Measurements from ENCODE around the gene IFT122. TPM values are rescaled to one million over a fixed set of nuclear protein-coding genes. Genes with fewer than 3 reads are reported as not detected.

The IFT122 gene
- total RNA-seq, 2 donors from 2014 or later = 60.8 to 91.3 TPM

- no peaks in the 10 kb centered on the region for H3K4me1 ChIP-seq (replicated peaks)
- WGBS = 85% methylated on average over 18 of the region's 18 CpGs
- TF ChIP-seq CTCF (IDR thresholded peaks at IDR 0.05) (no peak), POLR2A (IDR thresholded peaks at IDR 0.05) (no peak), POLR2AphosphoS5 (IDR thresholded peaks at IDR 0.05) (no peak)
- no peak for DNase-seq (ENCODE audit: low spot score)
- no peaks in the 10 kb centered on the region for H3K36me3 ChIP-seq
- intact Hi-C loops (cut with DNase I) = no loop called here
- no peaks in the 10 kb centered on the region for H3K27me3 ChIP-seq (replicated peaks; ENCODE audit: insufficient read depth)
- H3K27ac ChIP-seq = no peak overlapping the region
- H3K4me3 ChIP-seq = no peak overlapping the region
- H3K9me3 ChIP-seq = no peaks in the 10 kb centered on the region
Measured at GRCh38 chr3:129549006-129549800, 109.2 kb downstream of the IFT122 start.

DNA sequence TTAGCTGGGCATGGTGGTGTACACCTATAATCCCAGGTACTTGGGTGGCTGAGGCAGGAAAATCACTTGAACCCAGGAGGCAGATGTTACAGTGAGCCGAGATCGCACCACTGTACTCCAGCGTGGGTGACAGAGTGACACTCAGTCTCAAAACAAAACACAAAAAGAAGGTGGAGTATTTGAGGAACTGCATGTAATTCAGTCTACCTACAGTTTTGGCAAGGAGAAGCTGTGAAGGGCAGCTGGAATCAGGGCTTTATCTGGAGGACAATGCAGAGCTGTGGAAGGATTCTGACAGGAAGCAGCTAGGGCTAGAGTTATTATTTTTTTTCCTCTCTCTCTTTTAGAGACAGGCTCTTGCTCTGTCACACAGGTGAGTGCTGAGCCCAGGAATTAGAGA lies 109.8 kb downstream of the IFT122 start:
- no peak for TF ChIP-seq POLR2A (IDR thresholded peaks at IDR 0.05)
- TF ChIP-seq POLR2AphosphoS5 (IDR thresholded peaks at IDR 0.05) = no peak
- no peak for TF ChIP-seq CTCF (IDR thresholded peaks at IDR 0.05)
- no peaks in the 10 kb centered on the region for H3K9me3 ChIP-seq
- H3K27ac ChIP-seq = no peak overlapping the region
- H3K4me3 ChIP-seq = no peak overlapping the region
- no peaks in the 10 kb centered on the region for H3K27me3 ChIP-seq (replicated peaks; ENCODE audit: insufficient read depth)
- intact Hi-C loops (cut with DNase I) = no loop called here
- no peak for DNase-seq (ENCODE audit: low spot score)
- no peaks in the 10 kb centered on the region for H3K36me3 ChIP-seq
- 81% methylated on average over 3 of the region's 3 CpGs for WGBS
- H3K4me1 ChIP-seq (replicated peaks) = no peaks in the 10 kb centered on the region

GRCh38 chr3:129552287-129553050 lies 112.4 kb downstream of the IFT122 start:
- Histone ChIP-seq H3K4me3 (no peak overlapping the region), H3K36me3 (no peaks in the 10 kb centered on the region), H3K27ac (no peak overlapping the region), H3K27me3 (replicated peaks; ENCODE audit: insufficient read depth) (no peaks in the 10 kb centered on the region), H3K9me3 (no peaks in the 10 kb centered on the region), H3K4me1 (replicated peaks) (no peaks in the 10 kb centered on the region)
- TF ChIP-seq CTCF (IDR thresholded peaks at IDR 0.05) = no peak
- TF ChIP-seq POLR2AphosphoS5 (IDR thresholded peaks at IDR 0.05) = no peak
- TF ChIP-seq POLR2A (IDR thresholded peaks at IDR 0.05) = no peak
- WGBS = 56% methylated on average over 10 of the region's 10 CpGs
- no peak for DNase-seq (ENCODE audit: low spot score)
- intact Hi-C loops (cut with DNase I) = no loop called here

GRCh38 chr3:129553171-129553570 lies 113.1 kb downstream of the IFT122 start:
- H3K27me3 ChIP-seq (replicated peaks; ENCODE audit: insufficient read depth) = no peaks in the 10 kb centered on the region
- intact Hi-C loops (cut with DNase I) = no loop called here
- TF ChIP-seq POLR2AphosphoS5 (IDR thresholded peaks at IDR 0.05) (no peak), POLR2A (IDR thresholded peaks at IDR 0.05) (no peak), CTCF (IDR thresholded peaks at IDR 0.05) (no peak)
- H3K27ac ChIP-seq = no peak overlapping the region
- DNase-seq (ENCODE audit: low spot score) = no peak
- no peak overlapping the region for H3K4me3 ChIP-seq
- no peaks in the 10 kb centered on the region for H3K36me3 ChIP-seq
- no peaks in the 10 kb centered on the region for H3K4me1 ChIP-seq (replicated peaks)
- 78% methylated on average over 5 of the region's 6 CpGs for WGBS
- H3K9me3 ChIP-seq = no peaks in the 10 kb centered on the region
